Measurements from ENCODE around the gene KRTAP10-10.
"Not testable (repeated sequence)": the region's sequence is repeated elsewhere in the genome, so short reads cannot be mapped to it uniquely, and the experiment has no call there.

GRCh38 chr21:44601091-44601490, 36.1 kb upstream of the KRTAP10-10 start:
- not testable (repeated sequence) for TF ChIP-seq POU2F2, POLR2AphosphoS5, POLR2A (IDR thresholded peaks at IDR 0.05; ENCODE audit: low read depth, low read length)
